ENCODE results near the gene GMDS. TPM values are rescaled to one million over a fixed set of nuclear protein-coding genes. Genes with fewer than 3 reads are reported as not detected.
A peak's percentile ranks its signal among the peaks of the same experiment; 100 is the strongest.

The GMDS gene
- total RNA-seq: 19.9 TPM

DNA sequence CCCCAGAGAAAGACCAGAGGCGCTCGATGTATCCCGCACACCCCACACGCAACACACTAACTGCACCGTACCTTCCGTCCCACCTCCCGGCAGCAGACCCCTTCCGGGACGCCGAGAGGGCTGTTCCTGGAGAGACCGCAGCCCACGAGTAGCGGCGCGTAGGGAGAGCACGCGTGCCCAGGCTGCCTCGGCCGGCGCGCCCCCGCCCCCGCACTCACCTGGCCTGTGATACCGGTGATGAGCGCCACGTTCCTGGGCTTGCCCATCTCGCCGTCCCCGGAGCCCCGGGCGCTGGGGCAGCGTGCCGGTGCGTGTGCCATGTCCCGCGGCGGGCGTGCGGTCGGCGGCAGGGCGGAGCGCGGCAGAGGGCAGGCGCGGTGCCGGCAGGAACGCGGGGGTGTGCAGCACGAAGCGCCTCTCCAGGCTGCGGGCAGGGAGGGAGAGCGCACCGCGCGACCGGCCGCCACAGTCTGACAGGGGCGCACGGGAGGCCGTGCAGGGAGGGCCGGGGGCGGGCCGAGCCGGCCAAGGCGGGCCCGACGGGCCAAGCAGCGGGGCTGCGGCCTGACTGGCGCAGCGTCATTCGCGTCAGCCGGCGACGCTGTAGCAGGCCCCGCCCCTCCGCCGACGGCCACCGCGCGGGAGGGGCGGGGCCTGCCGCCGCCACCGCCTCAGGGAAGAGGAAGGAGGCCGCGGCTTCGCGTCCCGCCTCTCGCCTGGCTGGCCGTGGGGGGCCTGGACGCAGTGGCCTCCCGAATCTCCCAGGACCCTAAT lies at the start of gene GMDS:
Gene GMDS (minus strand): TSS at position 503 of the 774 bp plus-strand sequence.
- intact Hi-C loops (cut with DNase I): loop anchor here (1.0 to 2.0 kb wide), 3 partner anchors 109 to 640 kb away; no protein-coding TSS in a partner anchor

DNA sequence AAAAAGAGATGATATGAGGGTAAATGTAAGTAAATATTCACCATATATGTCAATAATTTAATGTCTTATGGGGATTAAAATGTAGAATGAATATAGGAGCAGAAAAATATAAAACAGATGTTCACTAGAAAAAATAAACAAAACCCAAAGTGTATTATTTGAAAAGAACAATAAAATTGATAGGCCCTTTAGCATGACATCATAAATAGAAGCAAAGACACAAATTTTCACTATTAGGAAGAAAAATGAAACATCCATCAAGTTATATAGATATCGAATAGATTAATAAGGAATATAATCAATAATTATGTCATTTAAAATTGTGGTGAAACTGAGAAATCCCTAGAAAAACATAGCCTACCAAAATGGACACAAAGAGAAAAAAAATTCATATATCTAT lies 40.1 kb upstream of the GMDS start:
- TF ChIP-seq, protein P1, sequence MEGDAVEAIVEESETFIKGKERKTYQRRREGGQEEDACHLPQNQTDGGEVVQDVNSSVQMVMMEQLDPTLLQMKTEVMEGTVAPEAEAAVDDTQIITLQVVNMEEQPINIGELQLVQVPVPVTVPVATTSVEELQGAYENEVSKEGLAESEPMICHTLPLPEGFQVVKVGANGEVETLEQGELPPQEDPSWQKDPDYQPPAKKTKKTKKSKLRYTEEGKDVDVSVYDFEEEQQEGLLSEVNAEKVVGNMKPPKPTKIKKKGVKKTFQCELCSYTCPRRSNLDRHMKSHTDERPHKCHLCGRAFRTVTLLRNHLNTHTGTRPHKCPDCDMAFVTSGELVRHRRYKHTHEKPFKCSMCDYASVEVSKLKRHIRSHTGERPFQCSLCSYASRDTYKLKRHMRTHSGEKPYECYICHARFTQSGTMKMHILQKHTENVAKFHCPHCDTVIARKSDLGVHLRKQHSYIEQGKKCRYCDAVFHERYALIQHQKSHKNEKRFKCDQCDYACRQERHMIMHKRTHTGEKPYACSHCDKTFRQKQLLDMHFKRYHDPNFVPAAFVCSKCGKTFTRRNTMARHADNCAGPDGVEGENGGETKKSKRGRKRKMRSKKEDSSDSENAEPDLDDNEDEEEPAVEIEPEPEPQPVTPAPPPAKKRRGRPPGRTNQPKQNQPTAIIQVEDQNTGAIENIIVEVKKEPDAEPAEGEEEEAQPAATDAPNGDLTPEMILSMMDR (IDR thresholded peaks at IDR 0.05): no peak
- intact Hi-C loops (cut with DNase I): no loop called here
- H3K27ac ChIP-seq: no peak overlapping the region

More for the DNA sequence above, at the start of gene GMDS:
- peak; percentile 56 to 93 for DNase-seq (ENCODE audit: low spot score in 2 of 2)
- peak within 1 kb of the TSS; percentile 86 to 95 for H3K4me3 ChIP-seq
- TF ChIP-seq, protein P1 (IDR thresholded peaks at IDR 0.05): no peak
- peaks cover 0 to 7% of the 10 kb centered on the region in 2 donors for H3K4me1 ChIP-seq
- H3K36me3 ChIP-seq: no peaks in the 10 kb centered on the region
- H3K9me3 ChIP-seq: no peaks in the 10 kb centered on the region
- peak within 1 kb of the TSS; percentile 87 to 94 for H3K27ac ChIP-seq
- no peaks in the 10 kb centered on the region for H3K27me3 ChIP-seq

DNA sequence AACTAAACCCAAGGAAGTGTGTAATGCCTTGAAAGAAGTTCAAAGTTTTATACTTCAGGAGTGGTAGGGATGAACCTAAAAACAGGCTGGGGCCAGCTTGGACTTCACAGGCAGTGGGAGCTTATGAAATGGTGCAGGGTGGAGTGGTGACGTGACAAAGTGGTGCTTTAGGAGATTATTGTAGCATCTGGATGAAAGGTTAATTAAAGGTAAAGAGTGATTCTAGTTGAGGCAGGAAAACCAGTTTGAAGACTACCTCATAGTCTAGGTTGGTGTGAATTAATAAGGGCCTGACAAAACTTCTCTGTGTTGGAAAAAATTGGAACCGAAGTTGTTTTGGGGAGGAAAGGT lies 30.5 kb upstream of the GMDS start:
- Histone ChIP-seq H3K36me3 (peaks cover 0 to 9% of the 10 kb centered on the region in 2 donors), H3K27ac (peak overlapping the region; percentile 34 to 62), H3K4me1 (peaks cover 0 to 8% of the 10 kb centered on the region in 2 donors), H3K9me3 (no peaks in the 10 kb centered on the region), H3K27me3 (no peaks in the 10 kb centered on the region), H3K4me3 (no peak overlapping the region)
- DNase-seq (ENCODE audit: low spot score in 2 of 2): no peak
- intact Hi-C loops (cut with DNase I): no loop called here
- TF ChIP-seq, protein P1 (IDR thresholded peaks at IDR 0.05): no peak

More for the DNA sequence above, 40.1 kb upstream of the GMDS start:
- Histone ChIP-seq H3K9me3 (peaks cover 0 to 6% of the 10 kb centered on the region in 2 donors), H3K27me3 (no peaks in the 10 kb centered on the region), H3K4me3 (no peak overlapping the region), H3K36me3 (peaks cover 0 to 12% of the 10 kb centered on the region in 2 donors), H3K4me1 (no peaks in the 10 kb centered on the region)
- no peak for DNase-seq (ENCODE audit: low spot score in 2 of 2)

DNA sequence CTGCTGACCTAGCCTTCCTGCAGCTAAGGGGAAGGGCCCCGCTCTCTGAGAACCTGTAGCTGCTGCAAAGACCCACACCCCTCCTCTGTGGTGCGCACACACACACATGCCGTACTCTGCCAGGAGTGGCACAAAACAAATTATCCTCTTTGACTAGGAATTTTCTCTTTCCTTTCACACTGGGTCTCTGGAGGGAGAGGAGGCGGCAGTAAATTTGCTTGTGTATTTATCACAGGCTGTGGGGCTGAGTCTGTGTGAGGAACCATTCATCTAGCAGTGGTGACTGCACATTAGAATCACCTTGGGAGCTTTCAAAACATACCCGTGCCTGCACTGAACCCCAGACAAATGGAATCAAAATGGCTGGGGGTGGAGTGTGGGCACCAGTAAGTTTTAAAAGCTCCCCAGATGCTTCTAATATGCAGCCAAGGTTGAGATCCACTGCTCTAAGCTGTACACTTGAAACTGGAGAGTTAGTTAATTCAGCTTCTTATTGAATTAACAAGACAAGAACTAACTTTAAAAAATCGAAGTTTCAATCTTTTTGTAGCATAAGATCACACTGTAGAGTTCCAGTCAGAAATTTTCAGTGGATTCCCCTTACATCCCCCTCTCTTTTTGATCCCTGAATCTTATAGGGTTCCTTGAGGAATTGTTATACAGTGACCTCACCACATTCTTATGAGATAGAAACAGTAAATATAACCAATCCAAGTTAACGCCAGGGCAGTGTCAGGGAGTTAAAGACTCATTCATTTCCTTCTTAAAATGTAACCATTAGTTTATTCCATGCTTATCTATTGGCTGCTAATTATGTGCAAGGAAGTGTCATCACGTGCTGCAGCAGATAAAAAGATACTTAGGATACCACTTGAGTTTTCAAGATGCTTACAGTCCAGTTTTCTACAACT lies 29.8 kb upstream of the GMDS start:
- H3K27ac ChIP-seq: peak overlapping the region; percentile 56 to 62
- peaks cover 0 to 8% of the 10 kb centered on the region in 2 donors for H3K4me1 ChIP-seq
- DNase-seq (ENCODE audit: low spot score in 2 of 2): no peak
- intact Hi-C loops (cut with DNase I): no loop called here
- no peaks in the 10 kb centered on the region for H3K9me3 ChIP-seq
- H3K4me3 ChIP-seq: no peak overlapping the region
- TF ChIP-seq, protein P1 (IDR thresholded peaks at IDR 0.05): no peak
- H3K27me3 ChIP-seq: no peaks in the 10 kb centered on the region
- H3K36me3 ChIP-seq: peaks cover 0 to 9% of the 10 kb centered on the region in 2 donors

DNA sequence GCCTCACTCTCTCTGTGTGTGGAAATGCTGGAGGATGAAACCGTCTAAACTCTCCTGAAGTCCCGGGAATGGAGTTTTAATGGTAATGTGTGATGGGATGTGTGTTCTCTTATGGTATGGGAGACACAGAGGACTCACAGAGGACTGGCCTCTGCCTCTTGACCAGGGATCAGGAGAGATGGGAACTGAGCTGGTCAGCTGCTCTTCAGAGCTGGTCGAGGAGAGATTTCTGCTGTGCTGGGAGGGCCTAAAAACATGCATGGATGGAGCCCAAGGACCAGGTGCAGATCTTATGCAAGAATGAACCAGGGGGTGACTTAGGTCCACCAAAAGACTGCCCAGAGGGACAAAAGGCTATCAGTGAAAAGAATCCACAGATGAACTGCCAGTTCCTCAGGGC lies 27.3 kb upstream of the GMDS start:
- H3K4me1 ChIP-seq: peaks cover 0 to 8% of the 10 kb centered on the region in 2 donors
- TF ChIP-seq, protein P1 (IDR thresholded peaks at IDR 0.05): no peak
- DNase-seq (ENCODE audit: low spot score in 2 of 2): no peak
- no peak overlapping the region for H3K27ac ChIP-seq
- peaks cover 0 to 14% of the 10 kb centered on the region in 2 donors for H3K36me3 ChIP-seq
- intact Hi-C loops (cut with DNase I): no loop called here
- no peak overlapping the region for H3K4me3 ChIP-seq
- H3K27me3 ChIP-seq: no peaks in the 10 kb centered on the region
- no peaks in the 10 kb centered on the region for H3K9me3 ChIP-seq
